ENCODE data around the gene LPCAT1. TPM values are rescaled to one million over a fixed set of nuclear protein-coding genes. Genes with fewer than 3 reads are reported as not detected.
A peak's percentile ranks its signal among the peaks of the same experiment; 100 is the strongest.
"Not testable (repeated sequence)": the region's sequence is repeated elsewhere in the genome, so short reads cannot be mapped to it uniquely, and the experiment has no call there.

Gene LPCAT1, protein sequence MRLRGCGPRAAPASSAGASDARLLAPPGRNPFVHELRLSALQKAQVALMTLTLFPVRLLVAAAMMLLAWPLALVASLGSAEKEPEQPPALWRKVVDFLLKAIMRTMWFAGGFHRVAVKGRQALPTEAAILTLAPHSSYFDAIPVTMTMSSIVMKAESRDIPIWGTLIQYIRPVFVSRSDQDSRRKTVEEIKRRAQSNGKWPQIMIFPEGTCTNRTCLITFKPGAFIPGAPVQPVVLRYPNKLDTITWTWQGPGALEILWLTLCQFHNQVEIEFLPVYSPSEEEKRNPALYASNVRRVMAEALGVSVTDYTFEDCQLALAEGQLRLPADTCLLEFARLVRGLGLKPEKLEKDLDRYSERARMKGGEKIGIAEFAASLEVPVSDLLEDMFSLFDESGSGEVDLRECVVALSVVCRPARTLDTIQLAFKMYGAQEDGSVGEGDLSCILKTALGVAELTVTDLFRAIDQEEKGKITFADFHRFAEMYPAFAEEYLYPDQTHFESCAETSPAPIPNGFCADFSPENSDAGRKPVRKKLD
- polyA plus RNA-seq (2013): 21.5 TPM

- Histone ChIP-seq H3K36me3 (ENCODE audit: control insufficient read depth in 4 of 4, insufficient read depth in 4 of 4, low read length in 3 of 4) (peaks cover 0 to 19% (median 11%) of the 10 kb centered on the region in 4 experiments), H3K27ac (ENCODE audit: insufficient read depth in 1 of 2, low read depth in 1 of 2, low read length in 2 of 2, poor library complexity in 1 of 2, severe bottlenecking in 2 of 2) (peak within 1 kb of the TSS in 1 of 2 experiments; percentile 70), H3K9me3 (ENCODE audit: control extremely low read depth in 1 of 5, control insufficient read depth in 4 of 5, insufficient read depth in 2 of 5, low read depth in 1 of 5, low read length in 4 of 5) (no peaks in the 10 kb centered on the region), H3K27me3 (replicated peaks in 2 of 5; ENCODE audit: control insufficient read depth in 4 of 5, insufficient read depth in 5 of 5, low read length in 4 of 5) (no peaks in the 10 kb centered on the region), H3K4me1 (ENCODE audit: control extremely low read depth in 1 of 4, control insufficient read depth in 4 of 4, insufficient read depth in 4 of 4, low read length in 3 of 4) (peaks cover 0 to 20% (median 18%) of the 10 kb centered on the region in 4 experiments), H3K4me3 (ENCODE audit: control insufficient read depth in 1 of 7, extremely low read depth in 1 of 7, insufficient read depth in 4 of 7, low read depth in 2 of 7, low read length in 6 of 7) (peak within 1 kb of the TSS; percentile 57 to 84 (median 75))
- 3% methylated on average over 67 of the region's 85 CpGs for WGBS (ENCODE audit: insufficient coverage)
- peak; percentile 54 to 75 (median 69) for DNase-seq
- POLR2A ChIA-PET: interaction anchor here (0.6 to 0.7 kb wide), 2 partner anchors 9 to 24 kb away, joined by 3 to 4 read pairs; no protein-coding TSS in a partner anchor
- CTCF ChIA-PET: interaction anchor here (1.6 kb wide), 1 partner anchor 21 kb away, joined by 3 read pairs; no protein-coding TSS in a partner anchor
Measured at GRCh38 chr5:1523793-1524480, at the start of gene LPCAT1. Gene LPCAT1, minus strand, starts transcription at chr5:1523960. Its CDS starts 116 bp downstream, at chr5:1523844.

DNA sequence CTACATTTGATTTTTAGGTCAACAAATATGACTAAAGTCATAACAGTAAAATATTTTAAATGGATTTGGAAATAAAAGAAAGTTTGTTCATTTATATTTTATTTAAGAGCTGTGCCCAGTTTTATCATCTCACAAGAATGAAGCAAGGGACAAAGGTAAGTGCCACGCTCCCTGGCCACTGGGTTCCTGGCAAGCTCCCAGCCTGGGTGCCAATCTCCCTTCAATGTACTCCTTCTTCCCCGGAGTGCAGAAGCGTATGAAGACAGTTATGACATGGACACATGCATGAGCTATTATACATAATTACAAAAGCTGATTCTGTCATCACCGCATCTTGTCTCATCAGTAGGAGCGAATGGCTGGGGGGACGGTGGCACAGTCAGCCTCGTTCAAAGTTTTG lies 48.1 kb upstream of the LPCAT1 start:
- H3K27ac ChIP-seq (ENCODE audit: insufficient read depth in 1 of 2, low read depth in 1 of 2, low read length in 2 of 2, poor library complexity in 1 of 2, severe bottlenecking in 2 of 2); POLR2A ChIA-PET; CTCF ChIA-PET; H3K9me3 ChIP-seq (ENCODE audit: control extremely low read depth in 1 of 5, control insufficient read depth in 4 of 5, insufficient read depth in 2 of 5, low read depth in 1 of 5, low read length in 4 of 5); H3K27me3 ChIP-seq (replicated peaks in 2 of 5; ENCODE audit: control insufficient read depth in 4 of 5, insufficient read depth in 5 of 5, low read length in 4 of 5); DNase-seq; H3K4me3 ChIP-seq (ENCODE audit: control insufficient read depth in 1 of 7, extremely low read depth in 1 of 7, insufficient read depth in 4 of 7, low read depth in 2 of 7, low read length in 6 of 7): not testable (repeated sequence)
- H3K4me1 ChIP-seq (ENCODE audit: control extremely low read depth in 1 of 4, control insufficient read depth in 4 of 4, insufficient read depth in 4 of 4, low read length in 3 of 4): peaks cover 0 to 11% (median 10%) of the 10 kb centered on the region in 4 experiments
- WGBS (ENCODE audit: insufficient coverage): 100% methylated on average over 1 of the region's 7 CpGs
- H3K36me3 ChIP-seq (ENCODE audit: control insufficient read depth in 4 of 4, insufficient read depth in 4 of 4, low read length in 3 of 4): peaks cover 0 to 17% (median 5%) of the 10 kb centered on the region in 4 experiments

DNA sequence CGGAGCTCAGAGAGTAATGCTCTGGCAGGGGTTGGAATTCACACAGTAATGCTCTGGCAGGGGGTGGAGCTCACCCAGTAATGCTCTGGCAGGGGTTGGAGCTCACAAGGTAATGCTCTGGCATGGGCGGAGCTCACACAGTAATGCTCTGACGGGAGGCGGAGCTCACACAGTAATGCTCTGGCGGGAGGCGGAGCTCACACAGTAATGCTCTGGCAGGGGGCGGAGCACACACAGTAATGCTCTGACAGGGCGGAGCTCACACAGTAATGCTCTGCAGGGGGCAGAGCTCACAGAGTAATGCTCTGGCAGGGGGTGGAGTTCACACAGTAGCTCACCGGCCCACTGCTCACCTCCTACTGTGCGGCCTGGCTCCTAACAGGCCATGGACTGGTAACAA lies 47.2 kb upstream of the LPCAT1 start:
- Histone ChIP-seq H3K4me3 (ENCODE audit: control insufficient read depth in 1 of 7, extremely low read depth in 1 of 7, insufficient read depth in 4 of 7, low read depth in 2 of 7, low read length in 6 of 7) (no peak overlapping the region), H3K9me3 (ENCODE audit: control extremely low read depth in 1 of 5, control insufficient read depth in 4 of 5, insufficient read depth in 2 of 5, low read depth in 1 of 5, low read length in 4 of 5) (peaks cover 0 to 2% (median 0%) of the 10 kb centered on the region in 5 experiments), H3K36me3 (ENCODE audit: control insufficient read depth in 4 of 4, insufficient read depth in 4 of 4, low read length in 3 of 4) (peaks cover 0 to 17% (median 4%) of the 10 kb centered on the region in 4 experiments), H3K27me3 (replicated peaks in 2 of 5; ENCODE audit: control insufficient read depth in 4 of 5, insufficient read depth in 5 of 5, low read length in 4 of 5) (no peaks in the 10 kb centered on the region), H3K27ac (ENCODE audit: insufficient read depth in 1 of 2, low read depth in 1 of 2, low read length in 2 of 2, poor library complexity in 1 of 2, severe bottlenecking in 2 of 2) (no peak overlapping the region), H3K4me1 (ENCODE audit: control extremely low read depth in 1 of 4, control insufficient read depth in 4 of 4, insufficient read depth in 4 of 4, low read length in 3 of 4) (peaks cover 0 to 11% (median 10%) of the 10 kb centered on the region in 4 experiments)
- DNase-seq: no peak
- ChIA-PET CTCF (no interaction called here), POLR2A (interaction anchor here (0.6 kb wide), 1 partner anchor 308 kb away, joined by 3 read pairs; no protein-coding TSS in a partner anchor)
- 100% methylated on average over 10 of the region's 10 CpGs for WGBS (ENCODE audit: insufficient coverage)

GRCh38 chr5:1568201-1568979 lies 44.6 kb upstream of the LPCAT1 start:
- H3K27ac ChIP-seq (ENCODE audit: insufficient read depth in 1 of 2, low read depth in 1 of 2, low read length in 2 of 2, poor library complexity in 1 of 2, severe bottlenecking in 2 of 2): no peak overlapping the region
- CTCF ChIA-PET: interaction anchor here (1.0 kb wide), 1 partner anchor 11 kb away, joined by 3 read pairs; no protein-coding TSS in a partner anchor
- H3K4me3 ChIP-seq (ENCODE audit: control insufficient read depth in 1 of 7, extremely low read depth in 1 of 7, insufficient read depth in 4 of 7, low read depth in 2 of 7, low read length in 6 of 7): no peak overlapping the region
- WGBS (ENCODE audit: insufficient coverage): 33% methylated on average over 8 of the region's 12 CpGs
- DNase-seq: peak; percentile 23 to 63 (median 58)
- peaks cover 0 to 12% (median 3%) of the 10 kb centered on the region in 4 experiments for H3K36me3 ChIP-seq (ENCODE audit: control insufficient read depth in 4 of 4, insufficient read depth in 4 of 4, low read length in 3 of 4)
- H3K9me3 ChIP-seq (ENCODE audit: control extremely low read depth in 1 of 5, control insufficient read depth in 4 of 5, insufficient read depth in 2 of 5, low read depth in 1 of 5, low read length in 4 of 5): peaks cover 0 to 2% (median 0%) of the 10 kb centered on the region in 5 experiments
- POLR2A ChIA-PET: no interaction called here
- no peaks in the 10 kb centered on the region for H3K27me3 ChIP-seq (replicated peaks in 2 of 5; ENCODE audit: control insufficient read depth in 4 of 5, insufficient read depth in 5 of 5, low read length in 4 of 5)
- H3K4me1 ChIP-seq (ENCODE audit: control extremely low read depth in 1 of 4, control insufficient read depth in 4 of 4, insufficient read depth in 4 of 4, low read length in 3 of 4): peaks cover 0 to 22% (median 19%) of the 10 kb centered on the region in 4 experiments

GRCh38 chr5:1567527-1568200 lies 43.9 kb upstream of the LPCAT1 start:
- H3K27ac ChIP-seq (ENCODE audit: insufficient read depth in 1 of 2, low read depth in 1 of 2, low read length in 2 of 2, poor library complexity in 1 of 2, severe bottlenecking in 2 of 2); CTCF ChIA-PET; H3K4me3 ChIP-seq (ENCODE audit: control insufficient read depth in 1 of 7, extremely low read depth in 1 of 7, insufficient read depth in 4 of 7, low read depth in 2 of 7, low read length in 6 of 7); H3K9me3 ChIP-seq (ENCODE audit: control extremely low read depth in 1 of 5, control insufficient read depth in 4 of 5, insufficient read depth in 2 of 5, low read depth in 1 of 5, low read length in 4 of 5); DNase-seq; POLR2A ChIA-PET; H3K27me3 ChIP-seq (replicated peaks in 2 of 5; ENCODE audit: control insufficient read depth in 4 of 5, insufficient read depth in 5 of 5, low read length in 4 of 5): not testable (repeated sequence)
- 95% methylated on average over 13 of the region's 16 CpGs for WGBS (ENCODE audit: insufficient coverage)
- peaks cover 0 to 12% (median 3%) of the 10 kb centered on the region in 4 experiments for H3K36me3 ChIP-seq (ENCODE audit: control insufficient read depth in 4 of 4, insufficient read depth in 4 of 4, low read length in 3 of 4)
- H3K4me1 ChIP-seq (ENCODE audit: control extremely low read depth in 1 of 4, control insufficient read depth in 4 of 4, insufficient read depth in 4 of 4, low read length in 3 of 4): peaks cover 0 to 26% (median 20%) of the 10 kb centered on the region in 4 experiments

All from common myeloid progenitor, CD34-positive (primary cell).